Mammary epithelial cell (primary cell): ENCODE data around the gene PTP4A2.

Experiments
- CTCF ChIP-seq, 2 donors: IDR thresholded peaks in 1 of 2; conservative IDR thresholded peaks in 1 of 2; 2 replicates each; pipeline ENCODE4 v1.5.1; 2011 to 2012; ENCODE audit warnings: inconsistent platforms in 2 of 2, low read length in 2 of 2, mild to moderate bottlenecking in 2 of 2, control low read depth in 1 of 2, low read depth in 1 of 2; ENCODE audit not compliant: insufficient read depth in 1 of 2; ENCODE audit errors: extremely low read depth in 1 of 2
- EZH2 ChIP-seq: IDR thresholded peaks from 2 replicates; pipeline ENCODE4 v1.6.1; 2012; ENCODE audit warnings: low read length, inconsistent platforms, borderline replicate concordance

GRCh38 chr1:31913968-31914367 lies 24.2 kb downstream of the PTP4A2 start:
- TF ChIP-seq EZH2 (no peak), CTCF (conservative IDR thresholded peaks at IDR 0.05 in 1 of 2, IDR thresholded peaks at IDR 0.05 in 1 of 2; ENCODE audit: extremely low read depth in 1 of 2, insufficient read depth in 1 of 2, low read depth in 1 of 2, low read length in 2 of 2) (no peak)
